Omental fat pad (tissue), 4 donors: ENCODE results near the gene GSE1. TPM values are rescaled to one million over a fixed set of nuclear protein-coding genes. Genes with fewer than 3 reads are reported as not detected.

Source experiments
- ATAC-seq: fragments of 150-250 bp; one replicate; pipeline ENCODE4 v1.9.1; 2016; ENCODE audit warnings: mild to moderate bottlenecking, moderate library complexity; ENCODE audit not compliant: low FRiP score
- DNase-seq: peaks from one replicate; pipeline ENCODE4 v3.0.0-alpha.2; 2019; ENCODE audit warnings: low spot score
- CTCF ChIP-seq, 3 donors: fragments of 450-650 bp; IDR thresholded peaks; one replicate each; pipeline ENCODE4 v1.5.1; 2016 to 2017; ENCODE audit warnings: antibody characterized with exemption in 3 of 3, mild to moderate bottlenecking in 3 of 3, moderate library complexity in 2 of 3
- total RNA-seq, 4 donors: library from RNA; depleted of rRNA; stranded (reverse); fragments of >200 nt; gene quantifications; one replicate each; pipeline ENCODE4 v1.1.0, GENCODE V29; 2016

Gene GSE1
- total RNA-seq, 4 donors from 2014 or later: 50.9 to 181 (median 90.9) TPM

- ATAC-seq: peak; percentile 2
- TF ChIP-seq CTCF (IDR thresholded peaks at IDR 0.05): no peak
- no peak for DNase-seq
These were observed 2.0 kb upstream of the GSE1 start for GRCh38 chr16:85611194-85611443.

DNA sequence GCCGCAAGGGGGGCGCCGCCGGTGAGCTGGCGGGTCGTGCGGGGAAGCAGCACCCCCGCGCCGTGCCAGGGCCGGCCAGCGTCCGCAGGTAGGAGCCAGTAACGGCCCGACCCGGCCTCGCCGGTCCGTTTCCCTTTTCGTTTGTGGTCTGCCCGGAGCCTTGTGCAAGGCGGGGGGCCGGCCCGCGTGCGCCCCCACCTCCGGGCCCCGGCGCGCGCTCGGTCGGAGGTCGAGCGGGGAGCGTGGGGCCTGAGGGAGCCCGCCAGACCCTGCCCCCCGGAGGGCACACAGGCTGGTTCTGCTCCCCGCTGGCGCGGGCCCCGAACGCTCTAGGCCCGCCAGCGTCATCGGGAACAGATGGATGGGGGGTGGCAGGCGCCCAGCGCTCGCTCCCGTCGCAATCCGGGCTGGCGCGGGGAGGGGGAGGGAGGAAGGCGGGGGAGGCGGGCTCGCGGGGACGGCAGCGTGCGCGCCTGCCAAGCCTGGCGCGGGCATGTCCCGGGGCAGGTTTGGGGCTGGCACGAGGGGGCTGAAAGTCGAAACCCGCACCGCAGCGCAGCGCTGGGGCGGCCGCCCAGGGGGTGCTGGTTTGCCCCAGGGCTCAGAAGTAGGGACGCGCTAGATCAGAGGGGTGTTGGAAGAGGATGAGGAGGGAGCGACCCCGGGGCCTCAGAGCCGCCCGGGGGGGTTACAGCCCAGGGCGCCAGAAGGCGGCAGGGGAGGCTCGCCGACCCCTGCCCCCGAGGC lies 1.5 kb upstream of the GSE1 start:
- DNase-seq (no peak), ATAC-seq (peak; percentile 50)

DNA sequence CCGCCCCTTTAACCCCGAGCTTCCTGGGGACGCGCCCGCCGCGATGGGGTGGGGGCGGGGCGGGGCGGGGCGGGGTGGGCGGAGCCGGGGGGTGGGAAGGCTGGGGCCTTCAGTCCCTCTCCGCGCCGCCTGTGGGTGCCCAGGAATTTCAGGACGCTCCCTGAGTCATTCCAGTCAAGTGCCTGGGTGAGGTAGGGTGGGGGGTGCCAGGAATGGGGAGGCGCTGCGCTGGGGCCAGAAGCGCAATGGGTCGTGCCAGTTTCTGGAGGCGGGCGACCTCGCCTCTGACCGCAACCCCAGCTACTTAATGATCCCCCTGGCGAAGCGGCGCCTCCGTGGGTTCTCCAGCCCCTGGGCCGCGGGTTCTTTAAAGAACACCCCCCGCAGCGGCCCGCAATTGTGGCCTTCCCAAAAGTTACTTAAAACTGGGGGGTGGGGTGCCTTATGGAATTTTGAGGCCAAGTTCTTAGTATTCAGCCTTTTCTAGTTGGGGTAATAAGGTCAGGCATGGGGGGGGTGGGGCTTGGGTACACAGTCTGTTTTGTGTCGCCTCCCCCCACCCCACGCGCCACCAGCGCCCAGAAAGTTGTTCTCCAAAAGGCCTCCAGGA lies 826 bp upstream of the GSE1 start:
- TF ChIP-seq CTCF (IDR thresholded peaks at IDR 0.05): no peak
- DNase-seq (no peak), ATAC-seq (peak; percentile 54)

More for the DNA sequence above, 1.5 kb upstream of the GSE1 start:
- no peak for TF ChIP-seq CTCF (IDR thresholded peaks at IDR 0.05)

DNA sequence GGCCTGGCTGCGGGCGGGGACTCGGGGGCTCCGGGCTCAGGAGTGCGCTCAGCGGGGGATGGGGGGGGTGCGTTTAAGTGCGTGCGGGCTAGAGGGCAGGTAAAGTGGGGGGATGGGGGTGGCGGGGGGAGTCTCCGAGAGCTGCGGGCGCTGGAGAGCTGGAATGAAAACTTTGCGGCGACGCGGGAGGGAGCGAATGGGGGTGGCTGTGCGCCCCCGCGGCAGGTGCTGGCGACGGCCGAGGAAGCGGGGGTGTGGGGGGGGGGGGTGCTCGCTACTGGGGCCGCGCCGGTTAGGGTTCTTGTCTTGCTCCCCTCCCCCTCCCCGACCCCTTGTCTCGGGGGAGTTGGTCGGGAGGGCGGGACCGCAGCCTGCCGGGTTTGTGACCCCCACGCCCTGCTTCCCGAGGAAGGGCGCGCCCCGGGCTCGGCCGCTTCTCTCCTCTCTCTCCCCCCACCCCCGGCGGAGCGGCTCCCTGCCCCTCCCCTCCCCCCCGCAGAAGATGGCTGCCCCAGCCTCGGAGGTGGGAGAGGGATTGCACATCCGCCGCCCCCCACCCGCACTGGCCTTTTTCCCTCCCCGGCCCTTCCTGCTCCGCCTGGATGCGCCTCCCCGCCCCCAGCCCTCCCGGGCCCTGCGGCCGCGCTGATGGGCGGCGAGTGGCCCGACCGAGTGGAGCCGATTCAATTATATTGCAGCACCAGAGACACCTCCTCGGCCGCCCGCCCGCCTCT lies 649 bp downstream of the GSE1 start:
- ATAC-seq (no peak), DNase-seq (no peak)
- no peak for TF ChIP-seq CTCF (IDR thresholded peaks at IDR 0.05)

GRCh38 chr16:85614338-85615013 lies 1.4 kb downstream of the GSE1 start:
- no peak for TF ChIP-seq CTCF (IDR thresholded peaks at IDR 0.05)
- no peak for ATAC-seq
- no peak for DNase-seq

DNA sequence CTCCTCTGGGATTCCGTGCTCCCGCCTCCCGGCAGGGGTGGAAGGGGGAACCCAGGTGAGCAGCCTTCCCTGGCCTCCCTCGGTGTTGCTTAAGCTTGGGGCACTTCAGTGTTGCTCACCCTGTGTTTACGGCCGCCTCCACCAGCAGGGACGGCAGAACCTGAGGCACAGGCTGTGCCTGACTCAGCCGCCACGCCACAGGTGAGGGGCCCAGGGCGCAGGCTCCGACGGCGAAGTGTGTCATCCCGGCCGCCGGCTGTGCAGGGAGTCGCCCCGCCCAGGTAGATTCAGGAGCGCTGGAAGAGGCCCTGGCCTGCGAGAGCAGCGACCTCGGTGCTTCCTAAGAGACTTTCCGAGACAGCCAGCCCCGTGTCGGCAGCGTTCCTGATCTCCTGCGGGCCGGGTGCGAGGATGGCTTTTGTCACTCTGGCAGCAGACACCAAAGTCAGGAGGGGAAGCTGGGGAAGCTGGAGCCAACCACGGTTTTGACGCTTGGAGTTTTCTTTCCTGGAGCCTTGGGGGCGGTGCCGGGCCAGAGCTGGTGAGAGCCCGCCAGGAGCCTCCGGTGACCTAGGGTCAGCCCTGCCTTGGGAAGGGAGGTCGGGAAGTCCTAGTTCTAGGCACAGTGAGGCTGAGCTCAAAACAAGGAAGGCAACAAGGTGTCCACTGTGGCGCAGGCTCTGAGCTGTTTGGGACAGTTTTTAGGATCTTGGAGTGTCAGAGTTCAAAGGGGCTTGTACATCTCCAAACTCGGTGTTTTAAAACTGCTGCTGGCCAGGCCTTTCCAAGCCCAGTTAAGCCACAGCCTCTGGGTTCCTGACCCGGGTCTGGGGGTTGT lies 2.1 kb downstream of the GSE1 start:
- TF ChIP-seq CTCF (IDR thresholded peaks at IDR 0.05): no peak
- ATAC-seq (no peak), DNase-seq (no peak)
